DND-41 (cell line): ENCODE results near the gene HCN4.

Source experiments
- CTCF ChIP-seq: IDR thresholded peaks from 2 replicates; pipeline ENCODE4 v1.5.1; 2012; ENCODE audit warnings: borderline replicate concordance, low read length, moderate library complexity, mild to moderate bottlenecking; ENCODE audit not compliant: poor library complexity, severe bottlenecking; ENCODE audit errors: extremely low read depth
- EZH2 ChIP-seq: IDR thresholded peaks from 3 replicates; pipeline ENCODE4 v1.6.1; 2012; ENCODE audit warnings: borderline replicate concordance, low read depth, mild to moderate bottlenecking, moderate library complexity, low read length, inconsistent platforms; ENCODE audit not compliant: severe bottlenecking

DNA sequence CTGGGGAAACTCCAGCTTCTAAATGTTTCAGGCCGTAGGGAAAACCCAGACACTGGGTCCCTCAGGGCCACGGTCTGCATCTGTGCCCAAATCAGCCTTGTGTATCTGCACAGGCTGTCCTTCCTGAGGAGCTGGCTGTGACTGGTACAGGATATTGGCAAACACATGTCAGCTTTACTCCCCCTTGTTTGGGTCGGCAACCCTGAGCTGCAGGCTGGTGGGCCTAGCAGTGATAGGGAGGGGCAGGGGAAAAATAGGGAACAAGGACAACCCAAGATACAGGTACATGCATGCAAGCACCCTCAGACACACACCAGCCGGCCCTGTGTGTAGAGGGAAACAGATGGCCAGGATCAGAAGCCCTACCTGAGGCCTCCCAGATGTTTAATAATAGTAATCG is 28.7 kb upstream of the HCN4 start:
- TF ChIP-seq EZH2, result no peak
- no peak for TF ChIP-seq CTCF
